Activated naive CD8-positive, alpha-beta T cell treated with anti-CD3 and anti-CD28 coated beads, Interleukin-2, amount 10 ng/mL, durations not matched to agents 7 days and 5 days (primary cell): Measurements from ENCODE around the gene MAD1L1. TPM values are rescaled to one million over a fixed set of nuclear protein-coding genes. Genes with fewer than 3 reads are reported as not detected.

ENCODE experiments used
- ATAC-seq: fragments of 150-1000 bp; cut with Tn5 transposase; one replicate; pipeline ENCODE4 v1.10.0; 2021; ENCODE audit warnings: low read depth, moderate library complexity
- POLR2A ChIA-PET: fragments of 350-600 bp; sonication (Branson Sonifier 250); formaldehyde crosslinking; loops from one replicate; lab custom pipeline; 2021; ENCODE audit warnings: antibody characterized with exemption; lab: Charles Lee
- DNase-seq: peaks from one replicate; pipeline ENCODE4 v3.0.0; 2021
- H3K27ac Mint-ChIP-seq: one replicate; pipeline ENCODE4 v1.8.0; 2022; ENCODE audit warnings: mild to moderate bottlenecking, mixed read lengths
- H3K27me3 Mint-ChIP-seq: one replicate; pipeline ENCODE4 v1.8.0; 2022; ENCODE audit warnings: mild to moderate bottlenecking, moderate library complexity, mixed read lengths
- H3K36me3 Mint-ChIP-seq: one replicate; pipeline ENCODE4 v1.8.0; 2021; ENCODE audit warnings: mild to moderate bottlenecking, mixed read lengths
- H3K4me1 Mint-ChIP-seq: one replicate; pipeline ENCODE4 v1.8.0; 2021; ENCODE audit warnings: mixed read lengths
- H3K4me3 Mint-ChIP-seq: one replicate; pipeline ENCODE4 v1.8.0; 2022; ENCODE audit warnings: mild to moderate bottlenecking, moderate library complexity, mixed read lengths
- H3K9me3 Mint-ChIP-seq: one replicate; pipeline ENCODE4 v1.8.0; 2021; ENCODE audit warnings: mixed read lengths
- total RNA-seq, 2 experiments: library from RNA; stranded (reverse); gene quantifications; one replicate each; pipeline ENCODE4 v1.2.3, GENCODE V29; 2021

Gene MAD1L1
- total RNA-seq, 2 experiments from 2014 or later, result 72.7 to 82.6 TPM

DNA sequence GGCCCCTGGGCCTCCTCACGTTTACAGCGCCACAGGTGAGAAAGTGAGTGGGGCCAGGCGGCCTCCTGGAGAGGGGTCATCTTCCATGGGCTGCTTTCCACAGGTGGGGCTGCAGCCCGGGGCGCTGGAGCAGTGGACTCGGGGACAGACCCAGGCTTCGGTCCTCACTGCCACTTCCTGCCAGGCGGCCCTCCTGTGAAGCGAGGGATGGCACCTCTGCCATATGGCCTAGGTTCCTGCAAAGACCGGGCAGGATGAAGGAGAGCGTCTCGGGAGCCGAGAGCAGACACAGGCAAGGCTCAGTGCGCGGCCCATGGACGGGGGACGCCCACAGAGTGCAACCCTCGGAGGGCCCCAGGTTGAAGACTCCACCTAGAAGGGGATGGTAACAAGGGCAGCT is 106.8 kb downstream of the MAD1L1 start:
- Mint-ChIP-seq H3K4me3 (no peak overlapping the region), H3K4me1 (no peaks in the 10 kb centered on the region), H3K36me3 (no peaks in the 10 kb centered on the region), H3K27me3 (no peaks in the 10 kb centered on the region), H3K27ac (no peak overlapping the region), H3K9me3 (no peaks in the 10 kb centered on the region)
- POLR2A ChIA-PET, result interaction anchor here (0.6 kb wide), 1 partner anchor 13 kb away, joined by 3 read pairs; no protein-coding TSS in a partner anchor
- DNase-seq (no peak), ATAC-seq (no peak)

DNA sequence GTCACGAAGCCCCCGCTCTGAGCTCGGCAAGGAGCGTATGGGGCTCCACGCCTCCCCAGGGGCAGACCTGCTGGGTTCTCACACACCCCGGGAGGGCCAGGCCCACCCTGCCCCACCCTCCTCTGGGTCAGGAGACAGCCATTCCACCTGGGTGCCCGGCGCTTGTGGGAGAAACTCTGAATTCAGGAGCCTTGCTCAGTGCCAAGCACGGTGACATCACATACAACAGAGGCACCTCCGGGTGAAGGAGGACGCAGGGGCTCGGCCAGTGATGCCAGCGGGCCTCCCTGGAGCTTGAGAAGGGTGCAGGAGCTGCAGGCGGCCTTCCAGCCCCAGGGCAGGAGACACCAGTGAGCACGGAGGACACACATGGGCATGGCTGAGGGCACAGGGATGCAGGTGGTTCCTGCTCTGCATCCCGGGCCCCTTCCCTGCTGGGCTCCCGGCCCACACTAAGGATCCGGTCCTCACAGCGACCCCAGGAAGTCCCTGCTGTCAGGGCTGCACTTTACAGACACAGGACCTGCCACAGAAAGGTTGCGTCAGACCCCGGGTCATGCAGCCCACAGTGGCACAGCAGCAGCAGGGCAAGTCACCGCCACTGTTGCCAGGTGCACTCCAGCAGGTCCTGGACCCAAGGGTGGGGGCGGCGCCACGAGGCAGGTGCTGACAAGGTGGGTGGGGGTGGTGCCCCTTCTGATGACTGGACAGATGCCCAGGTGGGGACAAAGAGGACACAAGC is 108.0 kb downstream of the MAD1L1 start:
- Mint-ChIP-seq H3K4me1 (peaks cover 9% of the 10 kb centered on the region), H3K9me3 (no peaks in the 10 kb centered on the region), H3K27ac (no peak overlapping the region), H3K27me3 (no peaks in the 10 kb centered on the region), H3K36me3 (no peaks in the 10 kb centered on the region), H3K4me3 (no peak overlapping the region)
- no peak for DNase-seq
- POLR2A ChIA-PET, result no interaction called here
- ATAC-seq, result no peak

DNA sequence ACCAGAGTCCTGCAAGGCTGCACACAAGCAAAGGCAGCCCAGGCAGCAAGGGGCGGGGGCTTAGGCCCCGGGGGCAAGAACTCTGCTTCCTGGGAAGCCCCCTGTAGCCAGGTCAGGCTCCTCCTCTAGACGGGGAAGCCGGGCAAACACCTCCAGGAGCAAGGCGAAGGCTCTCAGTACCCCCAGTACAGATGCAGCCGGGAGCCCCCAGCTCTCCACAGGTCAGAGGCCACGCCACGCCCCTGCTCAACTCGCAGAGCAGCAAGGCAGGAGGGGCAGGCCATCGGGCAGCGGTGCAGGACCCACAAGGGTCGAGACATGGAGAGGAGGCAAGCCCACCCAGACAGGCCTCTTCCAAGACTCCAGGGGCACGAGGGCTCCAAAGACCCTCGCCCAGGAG is 108.8 kb downstream of the MAD1L1 start:
- H3K36me3 Mint-ChIP-seq, result no peaks in the 10 kb centered on the region
- no peak for ATAC-seq
- POLR2A ChIA-PET, result no interaction called here
- no peak for DNase-seq
- H3K27me3 Mint-ChIP-seq, result no peaks in the 10 kb centered on the region
- H3K27ac Mint-ChIP-seq, result no peak overlapping the region
- H3K9me3 Mint-ChIP-seq, result no peaks in the 10 kb centered on the region
- H3K4me1 Mint-ChIP-seq, result peaks cover 12% of the 10 kb centered on the region
- H3K4me3 Mint-ChIP-seq, result no peak overlapping the region

DNA sequence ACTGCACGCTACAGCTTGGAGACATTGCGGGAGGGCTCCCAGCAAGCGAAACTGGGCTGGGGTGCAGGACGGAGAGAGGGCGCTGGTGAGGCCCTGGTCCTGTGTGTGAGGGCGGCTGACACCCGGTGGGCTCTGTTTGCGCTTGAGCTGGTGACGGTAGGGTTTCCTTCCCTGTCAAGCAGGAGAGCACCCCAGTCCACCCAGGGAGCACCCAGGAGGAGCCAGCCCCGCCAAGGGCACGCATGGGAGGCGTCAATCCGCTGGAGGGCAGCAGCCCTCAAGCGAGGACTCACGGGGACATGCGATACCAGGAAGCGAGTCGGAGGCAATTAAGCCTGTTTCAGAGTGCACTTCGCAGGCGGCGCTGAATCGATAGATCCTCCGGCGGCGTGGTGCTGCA is 109.4 kb downstream of the MAD1L1 start:
- H3K4me1 Mint-ChIP-seq, result peaks cover 12% of the 10 kb centered on the region
- no peak overlapping the region for H3K27ac Mint-ChIP-seq
- POLR2A ChIA-PET, result no interaction called here

DNA sequence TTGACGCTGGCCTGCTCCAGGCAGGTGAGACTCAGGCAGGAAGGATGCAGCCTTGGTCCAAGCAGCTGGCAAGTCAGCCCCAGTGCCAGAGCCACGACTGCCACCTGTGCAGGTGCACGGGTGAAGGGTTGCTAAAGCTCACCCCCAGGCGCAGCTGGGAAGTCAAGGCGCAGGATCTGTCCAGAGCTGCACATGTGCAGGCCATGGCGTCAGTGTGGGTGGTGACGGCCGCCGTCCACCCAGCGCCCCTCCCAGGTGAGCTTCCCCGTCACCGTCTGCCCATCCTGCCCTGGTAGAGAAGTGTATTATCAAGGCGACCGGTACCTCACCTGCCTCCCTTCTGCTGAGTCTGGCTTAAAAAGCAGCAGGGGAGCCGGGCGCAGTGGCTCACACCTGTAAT is 110.1 kb downstream of the MAD1L1 start:
- H3K4me3 Mint-ChIP-seq, result no peak overlapping the region
- no peak for ATAC-seq

More for the DNA sequence above, 109.4 kb downstream of the MAD1L1 start:
- Mint-ChIP-seq H3K27me3 (no peaks in the 10 kb centered on the region), H3K36me3 (no peaks in the 10 kb centered on the region), H3K4me3 (no peak overlapping the region), H3K9me3 (no peaks in the 10 kb centered on the region)
- ATAC-seq (no peak), DNase-seq (no peak)

DNA sequence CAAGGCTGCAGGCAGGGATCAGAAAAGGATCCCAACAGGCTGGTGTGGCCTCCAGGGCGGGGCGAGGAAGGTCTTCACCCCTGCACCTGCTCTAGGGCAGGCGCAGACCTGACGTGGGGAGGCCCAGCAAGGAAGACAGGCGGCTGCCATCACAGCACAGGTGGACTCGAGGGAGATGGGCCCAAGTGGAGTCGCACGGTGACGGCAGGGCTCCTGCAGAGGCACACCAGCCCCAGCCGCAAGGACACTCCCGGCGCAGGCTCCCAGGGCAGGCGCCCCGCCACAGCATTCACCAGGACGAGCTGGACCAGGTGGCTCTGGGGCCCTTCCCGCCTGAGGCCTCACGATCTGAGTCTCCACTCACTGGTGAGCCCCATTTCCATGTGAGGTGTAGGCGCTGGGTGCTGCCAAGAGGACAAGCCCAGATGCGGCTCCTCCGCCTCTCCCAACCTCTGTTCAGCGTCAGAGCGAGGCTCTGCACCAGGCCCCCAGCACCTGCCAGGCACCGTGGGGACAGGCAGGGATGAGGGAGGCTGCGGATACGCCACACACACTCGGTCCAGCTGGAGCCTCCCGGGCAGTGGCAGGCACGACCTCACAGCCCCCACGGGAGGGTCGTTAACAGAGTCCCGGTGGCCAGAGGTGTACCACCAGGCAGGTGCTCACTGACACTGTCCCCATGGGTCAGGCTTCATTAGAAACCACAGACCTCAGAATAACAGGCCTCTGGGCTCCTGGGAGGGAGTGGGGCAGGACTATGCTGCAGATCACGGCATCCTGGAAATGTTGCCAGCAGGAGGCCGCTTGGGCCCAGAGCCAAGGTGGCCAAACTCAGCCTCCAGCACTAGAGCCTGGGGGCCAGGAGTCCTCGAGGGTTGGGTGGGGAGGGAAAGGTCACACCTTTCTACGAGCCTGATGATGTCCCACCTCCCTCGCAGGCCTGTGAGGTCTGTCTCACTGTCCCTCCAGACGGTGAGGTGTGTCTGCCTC is 111.6 kb downstream of the MAD1L1 start:
- Mint-ChIP-seq H3K4me1 (peaks cover 14% of the 10 kb centered on the region), H3K4me3 (no peak overlapping the region), H3K9me3 (no peaks in the 10 kb centered on the region), H3K27me3 (no peaks in the 10 kb centered on the region), H3K27ac (peak overlapping the region; percentile 89), H3K36me3 (no peaks in the 10 kb centered on the region)
- ATAC-seq (no peak), DNase-seq (no peak)
- POLR2A ChIA-PET, result no interaction called here

More for the DNA sequence above, 110.1 kb downstream of the MAD1L1 start:
- no peaks in the 10 kb centered on the region for H3K9me3 Mint-ChIP-seq
- peaks cover 12% of the 10 kb centered on the region for H3K4me1 Mint-ChIP-seq
- no peak for DNase-seq
- no peaks in the 10 kb centered on the region for H3K36me3 Mint-ChIP-seq
- no peaks in the 10 kb centered on the region for H3K27me3 Mint-ChIP-seq
- H3K27ac Mint-ChIP-seq, result no peak overlapping the region
- POLR2A ChIA-PET, result no interaction called here

DNA sequence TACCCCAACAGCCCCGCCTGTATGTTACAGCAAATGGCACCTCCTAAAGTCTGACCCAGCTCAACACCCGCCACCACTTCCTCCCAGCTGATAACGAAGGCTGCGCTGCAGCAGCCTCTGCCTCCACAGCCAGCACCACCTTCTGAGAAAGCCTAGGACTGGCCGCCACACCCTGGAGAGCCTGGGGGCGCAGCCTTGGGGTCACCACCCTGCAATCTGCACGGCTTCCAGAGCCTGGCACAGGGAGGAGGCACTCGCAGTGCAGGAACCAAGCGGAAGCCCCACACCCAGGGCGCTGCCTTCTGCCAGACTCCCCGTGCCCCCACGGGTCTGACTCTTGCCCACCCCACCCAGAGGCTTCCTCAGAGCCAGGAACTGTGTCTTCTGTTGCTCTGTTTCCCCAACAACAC is 112.5 kb downstream of the MAD1L1 start:
- H3K4me3 Mint-ChIP-seq, result peak overlapping the region; percentile 58
- peaks cover 14% of the 10 kb centered on the region for H3K4me1 Mint-ChIP-seq
- H3K36me3 Mint-ChIP-seq, result no peaks in the 10 kb centered on the region
- H3K27me3 Mint-ChIP-seq, result no peaks in the 10 kb centered on the region
- peak overlapping the region; percentile 89 for H3K27ac Mint-ChIP-seq
- POLR2A ChIA-PET, result interaction anchor here (0.8 to 1.3 kb wide), 4 partner anchors 20 to 140 kb away, joined by 3 to 5 read pairs (median 4); no protein-coding TSS in a partner anchor
- DNase-seq, result peak; percentile 71
- no peaks in the 10 kb centered on the region for H3K9me3 Mint-ChIP-seq
- peak; percentile 96 for ATAC-seq

DNA sequence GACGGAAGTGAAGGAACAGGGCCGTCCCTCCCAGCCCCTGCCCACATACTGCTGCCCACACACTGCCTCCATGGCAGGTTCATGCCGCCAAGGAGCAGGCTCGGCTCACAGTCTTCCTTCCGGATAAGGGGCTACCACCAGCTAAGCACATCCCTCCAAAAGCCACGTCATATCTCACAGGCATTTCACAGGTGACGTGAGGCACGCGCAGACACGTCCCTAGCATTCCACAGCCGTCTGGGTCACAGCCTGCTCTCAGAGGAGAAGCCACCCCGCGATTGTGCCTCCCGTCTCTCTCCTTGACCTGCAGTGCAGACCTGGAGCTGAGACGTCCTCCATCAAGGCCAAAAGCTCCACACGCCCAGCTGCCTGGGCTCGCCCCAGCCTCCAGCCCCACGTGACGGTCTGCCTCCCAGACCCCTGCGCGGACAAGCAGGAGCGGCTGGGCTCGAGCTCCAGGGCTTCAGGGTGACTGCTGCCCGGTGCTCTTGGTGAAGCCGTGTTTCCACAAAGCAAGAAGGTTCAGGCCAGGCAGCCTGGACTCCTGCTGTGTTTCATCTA is 114.0 kb downstream of the MAD1L1 start:
- Mint-ChIP-seq H3K9me3 (no peaks in the 10 kb centered on the region), H3K4me3 (no peak overlapping the region), H3K27me3 (no peaks in the 10 kb centered on the region), H3K4me1 (peaks cover 14% of the 10 kb centered on the region), H3K36me3 (no peaks in the 10 kb centered on the region), H3K27ac (no peak overlapping the region)
- ATAC-seq (no peak), DNase-seq (no peak)
- POLR2A ChIA-PET, result interaction anchor here (1.3 kb wide), 1 partner anchor 19 kb away, joined by 5 read pairs; no protein-coding TSS in a partner anchor

DNA sequence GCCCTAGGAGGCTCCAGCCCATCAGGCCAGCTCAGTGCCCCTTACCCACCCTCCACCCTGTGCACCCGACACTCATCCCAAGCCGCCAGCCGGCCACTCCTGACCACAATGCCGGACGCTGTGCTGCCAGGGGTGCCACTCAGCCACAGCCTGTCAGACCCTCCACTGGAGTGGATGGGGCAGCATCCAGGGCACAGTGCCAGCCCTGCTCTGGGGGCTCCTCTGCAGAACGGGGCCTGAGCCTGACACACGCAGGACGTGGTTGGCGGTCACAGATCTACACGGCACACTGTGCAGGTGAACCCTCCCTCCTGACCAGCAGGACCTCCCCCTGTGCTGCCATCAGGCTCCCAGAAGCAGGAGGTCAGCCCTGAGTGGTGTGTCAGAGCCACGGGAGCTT is 114.7 kb downstream of the MAD1L1 start:
- no peak for DNase-seq
- H3K9me3 Mint-ChIP-seq, result no peaks in the 10 kb centered on the region
- H3K36me3 Mint-ChIP-seq, result no peaks in the 10 kb centered on the region
- no peaks in the 10 kb centered on the region for H3K27me3 Mint-ChIP-seq
- no peak for ATAC-seq
- no peak overlapping the region for H3K27ac Mint-ChIP-seq
- H3K4me3 Mint-ChIP-seq, result no peak overlapping the region
- peaks cover 15% of the 10 kb centered on the region for H3K4me1 Mint-ChIP-seq
- POLR2A ChIA-PET, result no interaction called here

DNA sequence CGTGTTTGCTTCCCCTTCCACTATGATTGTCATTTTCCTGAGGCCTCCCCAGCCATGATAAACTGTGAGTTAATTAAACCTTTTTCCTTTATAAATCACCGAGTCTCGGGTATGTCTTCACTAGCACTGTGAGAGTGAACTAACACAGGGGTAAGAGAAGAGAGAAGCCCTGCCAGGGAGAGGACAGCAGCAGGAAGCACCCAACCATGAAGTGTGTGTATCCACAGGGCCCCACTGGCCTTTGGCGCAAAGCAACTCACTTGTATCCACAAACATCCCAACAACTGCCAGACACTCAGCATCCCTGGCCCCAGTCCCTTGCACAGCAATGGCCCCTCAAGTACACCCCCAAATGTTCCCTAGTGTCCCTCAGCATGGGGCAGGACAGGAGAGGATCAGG is 115.1 kb downstream of the MAD1L1 start:
- Mint-ChIP-seq H3K27ac (peak overlapping the region; percentile 9), H3K36me3 (no peaks in the 10 kb centered on the region), H3K4me3 (no peak overlapping the region)

DNA sequence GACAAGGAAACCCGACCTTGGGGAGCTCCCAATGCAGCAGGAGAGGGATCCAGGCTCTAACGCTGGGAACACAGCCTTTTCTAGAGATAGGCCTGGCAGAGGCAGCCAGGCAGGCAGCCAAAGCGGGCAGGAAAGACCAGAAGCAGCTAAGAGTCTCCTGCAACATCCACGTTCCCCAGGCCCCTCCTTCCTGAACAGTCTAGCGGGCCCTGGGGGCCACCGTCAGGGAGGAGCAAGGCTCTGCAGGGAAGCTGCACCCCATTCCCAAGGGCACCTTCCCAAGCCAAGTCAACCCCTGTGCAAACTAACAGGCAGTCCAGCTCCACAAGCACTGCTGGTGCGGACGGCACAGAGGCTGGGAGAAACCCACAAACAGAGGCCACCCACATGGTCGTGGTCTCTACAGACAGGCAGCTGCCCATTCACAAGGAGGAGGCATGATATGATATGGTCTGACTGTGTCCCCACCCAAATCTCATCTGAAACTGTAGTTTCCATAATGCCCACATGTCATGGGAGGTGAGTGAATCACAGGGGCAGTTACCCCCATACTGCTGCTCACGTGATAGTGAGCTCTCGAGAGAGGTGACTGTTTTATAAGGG is 115.7 kb downstream of the MAD1L1 start:
- Mint-ChIP-seq H3K4me1 (peaks cover 24% of the 10 kb centered on the region), H3K36me3 (no peaks in the 10 kb centered on the region), H3K27me3 (no peaks in the 10 kb centered on the region), H3K27ac (no peak overlapping the region), H3K4me3 (no peak overlapping the region), H3K9me3 (no peaks in the 10 kb centered on the region)
- no peak for DNase-seq
- no peak for ATAC-seq
- POLR2A ChIA-PET, result no interaction called here

More for the DNA sequence above, 115.1 kb downstream of the MAD1L1 start:
- no peaks in the 10 kb centered on the region for H3K27me3 Mint-ChIP-seq
- no peaks in the 10 kb centered on the region for H3K9me3 Mint-ChIP-seq
- DNase-seq (no peak), ATAC-seq (no peak)
- peaks cover 19% of the 10 kb centered on the region for H3K4me1 Mint-ChIP-seq
- POLR2A ChIA-PET, result no interaction called here

DNA sequence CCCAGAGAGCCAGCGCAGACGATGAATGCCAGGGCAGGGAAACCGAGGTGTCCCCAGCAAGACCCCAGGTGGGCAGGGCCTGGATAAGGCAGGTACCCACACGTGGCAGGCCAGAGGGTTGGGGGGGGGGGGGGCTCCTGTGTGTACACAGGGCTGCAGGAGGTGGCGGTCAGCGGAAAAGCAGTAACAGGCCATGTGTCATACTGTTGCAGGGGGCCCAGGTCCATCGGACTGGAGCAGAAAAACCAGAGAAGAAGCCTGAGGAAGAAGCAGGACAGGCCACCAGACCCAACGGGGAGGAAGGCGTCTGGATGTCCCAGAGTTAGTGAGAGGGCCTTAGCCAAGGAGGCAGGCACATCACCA is 116.3 kb downstream of the MAD1L1 start:
- H3K4me1 Mint-ChIP-seq, result peaks cover 28% of the 10 kb centered on the region
- DNase-seq (no peak), ATAC-seq (no peak)
- no peak overlapping the region for H3K4me3 Mint-ChIP-seq
- no peaks in the 10 kb centered on the region for H3K27me3 Mint-ChIP-seq
- H3K36me3 Mint-ChIP-seq, result no peaks in the 10 kb centered on the region
- H3K9me3 Mint-ChIP-seq, result no peaks in the 10 kb centered on the region
- no peak overlapping the region for H3K27ac Mint-ChIP-seq
- POLR2A ChIA-PET, result no interaction called here
